A549 treated with CpdA at 1 μM for 4 hours (cell line): ENCODE data around the gene DCAF7. TPM values are rescaled to one million over a fixed set of nuclear protein-coding genes. Genes with fewer than 3 reads are reported as not detected.

Source experiments
- total RNA-seq: library from RNA; stranded (reverse); fragments of 200-300 nt; extraction: Qiagen RNA extraction; gene quantifications from 5 replicates; pipeline ENCODE4 v1.2.3, GENCODE V29; 2022; ENCODE audit warnings: low read depth

Gene DCAF7
- 45.4 to 64.5 TPM (median 61.0 TPM) in 5 replicates for total RNA-seq

DNA sequence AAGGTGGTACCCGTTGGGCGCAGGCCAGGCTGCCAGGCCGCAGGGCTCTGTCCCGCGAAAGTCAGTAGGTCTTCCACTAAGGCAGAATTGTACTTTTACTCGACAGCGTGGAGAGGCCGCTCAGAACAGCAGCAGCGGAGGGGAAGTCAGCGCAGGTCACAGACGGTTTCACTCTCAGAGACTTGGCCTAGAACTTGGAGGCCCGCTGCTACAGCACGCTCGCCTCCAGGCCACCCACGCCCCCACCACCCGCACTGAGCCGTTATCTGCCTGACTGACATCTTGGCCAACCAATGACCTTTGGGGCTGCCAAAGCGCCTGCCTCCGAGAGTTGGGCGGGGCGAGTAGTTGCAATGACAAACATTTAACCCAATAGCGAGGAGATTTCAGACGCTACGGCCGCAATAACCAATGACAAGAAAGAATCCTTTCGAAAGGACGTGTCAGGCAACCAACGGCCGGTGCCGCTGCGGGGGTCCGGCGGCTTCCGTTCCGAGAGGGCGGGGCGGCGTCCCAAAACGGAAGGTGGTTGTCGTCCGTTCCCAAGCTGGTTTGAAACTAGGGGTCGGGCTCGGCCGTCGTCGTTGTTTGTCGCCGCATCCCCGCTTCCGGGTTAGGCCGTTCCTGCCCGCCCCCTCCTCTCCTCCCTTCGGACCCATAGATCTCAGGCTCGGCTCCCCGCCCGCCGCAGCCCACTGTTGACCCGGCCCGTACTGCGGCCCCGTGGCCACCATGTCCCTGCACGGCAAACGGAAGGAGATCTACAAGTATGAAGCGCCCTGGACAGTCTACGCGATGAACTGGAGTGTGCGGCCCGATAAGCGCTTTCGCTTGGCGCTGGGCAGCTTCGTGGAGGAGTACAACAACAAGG lies at the start of gene DCAF7:
Gene DCAF7 (plus strand): TSS at position 532 of the 871 bp plus-strand sequence. CDS start 201 bp downstream, at position 733.

GRCh38 chr17:63523253-63523855 lies 26.9 kb upstream of the DCAF7 start, which contains the start of gene KCNH6:
KCNH6 (plus strand) TSS chr17:63523358; CDS start chr17:63523414, 56 bp downstream.

DNA sequence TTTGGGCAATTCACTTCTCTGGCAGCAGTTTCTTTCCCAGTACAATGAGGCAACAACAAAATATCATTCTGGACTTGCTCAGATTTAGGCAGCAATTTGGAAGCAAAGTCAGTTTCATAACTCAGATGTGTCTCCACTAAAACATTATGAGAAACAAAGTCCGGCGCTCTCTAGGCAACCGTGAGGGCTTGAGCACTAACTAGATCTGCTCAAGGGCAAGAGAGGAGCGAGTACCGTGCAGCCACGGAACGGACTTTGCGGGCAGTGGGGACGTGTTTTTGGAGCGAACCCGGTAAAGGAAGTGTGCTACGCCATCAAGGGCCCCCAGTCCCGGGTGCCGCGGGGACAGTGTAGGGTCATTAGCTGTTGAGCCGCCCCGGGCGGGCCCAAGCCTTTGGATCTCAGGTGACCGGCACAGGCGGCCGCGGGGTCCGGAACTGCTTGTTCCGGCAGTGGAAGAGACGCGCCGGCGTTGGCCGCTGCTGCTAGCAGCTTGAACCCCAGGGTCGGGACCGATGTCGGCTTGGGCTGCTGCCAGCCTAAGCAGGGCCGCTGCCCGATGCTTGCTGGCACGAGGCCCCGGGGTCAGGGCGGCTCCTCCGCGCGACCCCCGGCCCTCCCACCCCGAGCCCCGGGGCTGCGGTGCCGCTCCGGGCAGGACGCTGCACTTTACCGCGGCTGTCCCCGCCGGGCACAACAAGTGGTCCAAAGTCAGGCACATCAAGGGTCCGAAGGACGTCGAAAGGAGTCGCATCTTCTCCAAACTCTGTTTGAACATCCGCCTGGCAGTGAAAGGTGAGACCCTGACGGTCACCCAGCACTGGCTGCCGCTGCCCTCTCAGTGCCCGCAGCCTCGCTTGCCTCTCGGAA lies 50.5 kb downstream of the DCAF7 start, which contains the start of gene TACO1:
Gene TACO1 (plus strand): TSS at position 327 of the 870 bp plus-strand sequence. CDS start 189 bp downstream, at position 516.

DNA sequence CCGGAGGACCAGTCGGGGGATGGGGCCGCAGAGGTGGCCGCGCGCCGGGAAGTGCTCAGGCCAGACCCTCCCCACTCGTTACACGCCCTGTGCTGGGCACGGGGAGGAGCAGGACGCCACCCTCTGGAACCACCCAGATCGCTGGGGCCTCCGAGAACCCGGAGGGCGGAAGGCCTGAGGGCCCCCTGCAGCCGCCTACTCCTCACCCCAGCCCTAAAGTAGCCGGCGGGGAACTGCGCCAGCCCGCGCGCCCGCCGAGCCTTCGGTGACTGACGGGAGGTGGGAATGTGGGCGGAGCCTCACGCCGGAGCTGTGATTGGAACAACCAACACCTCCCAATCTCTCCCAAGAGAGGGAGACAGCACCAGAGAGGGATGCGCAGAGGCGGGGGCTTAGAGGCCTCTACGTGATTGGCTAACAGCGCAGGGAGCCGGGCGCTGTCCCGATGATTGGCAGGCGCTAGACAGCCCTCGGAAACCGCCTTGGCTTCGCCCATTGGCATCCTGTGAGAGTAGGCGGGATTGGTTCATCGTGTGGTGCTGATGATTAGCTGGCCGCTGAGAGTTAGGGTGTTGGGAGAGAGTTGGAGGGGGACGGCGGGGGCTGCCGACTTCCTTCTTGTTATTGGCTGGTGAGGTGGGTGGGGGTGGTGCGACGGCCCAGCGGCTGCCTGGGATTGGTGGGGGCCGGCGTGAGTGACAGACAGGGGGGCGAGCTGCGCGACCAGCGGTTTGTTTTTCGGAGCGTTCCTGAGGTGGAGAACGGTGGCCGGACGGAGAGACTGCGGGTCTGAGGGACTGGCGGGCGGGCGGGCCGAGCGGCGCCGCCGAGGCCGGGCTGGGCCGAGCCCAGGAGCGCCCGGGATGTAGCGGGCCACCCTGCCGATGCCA lies 71.7 kb downstream of the DCAF7 start, which contains the start of gene MAP3K3:
Gene MAP3K3 (plus strand): TSS at position 734 of the 890 bp plus-strand sequence. CDS start 343 bp downstream, outside the sequence.

Other genes with a start within 250 kb of the DCAF7 start
- gene CYB561, start 104.2 kb upstream of the DCAF7 start, total RNA-seq, result 26.2 to 32.0 TPM (median 30.3 TPM) in 5 replicates
- gene ACE, start 73.4 kb upstream of the DCAF7 start, total RNA-seq, result 0.36 to 0.72 TPM (median 0.55 TPM) in 5 replicates
- gene KCNH6, start 27.1 kb upstream of the DCAF7 start, total RNA-seq, result not detected in 5 replicates
- gene TACO1, start 50.4 kb downstream of the DCAF7 start, total RNA-seq, result 49.0 to 56.3 TPM (median 54.1 TPM) in 5 replicates
- 13.7 to 18.0 TPM (median 16.9 TPM) in 5 replicates for gene MAP3K3, start 71.9 kb downstream of the DCAF7 start, total RNA-seq
- 9.4 to 14.6 TPM (median 10.9 TPM) in 5 replicates for gene LIMD2, start 149.6 kb downstream of the DCAF7 start, total RNA-seq
- gene STRADA, start 191.3 kb downstream of the DCAF7 start, total RNA-seq, result 25.8 to 28.1 TPM (median 25.9 TPM) in 5 replicates
- gene CCDC47, start 223.1 kb downstream of the DCAF7 start, total RNA-seq, result 95.5 to 152 TPM (median 102 TPM) in 5 replicates
- 83.1 to 119 TPM (median 85.6 TPM) in 5 replicates for gene DDX42, start 223.7 kb downstream of the DCAF7 start, total RNA-seq